Measurements from ENCODE around the gene PALMD.

DNA sequence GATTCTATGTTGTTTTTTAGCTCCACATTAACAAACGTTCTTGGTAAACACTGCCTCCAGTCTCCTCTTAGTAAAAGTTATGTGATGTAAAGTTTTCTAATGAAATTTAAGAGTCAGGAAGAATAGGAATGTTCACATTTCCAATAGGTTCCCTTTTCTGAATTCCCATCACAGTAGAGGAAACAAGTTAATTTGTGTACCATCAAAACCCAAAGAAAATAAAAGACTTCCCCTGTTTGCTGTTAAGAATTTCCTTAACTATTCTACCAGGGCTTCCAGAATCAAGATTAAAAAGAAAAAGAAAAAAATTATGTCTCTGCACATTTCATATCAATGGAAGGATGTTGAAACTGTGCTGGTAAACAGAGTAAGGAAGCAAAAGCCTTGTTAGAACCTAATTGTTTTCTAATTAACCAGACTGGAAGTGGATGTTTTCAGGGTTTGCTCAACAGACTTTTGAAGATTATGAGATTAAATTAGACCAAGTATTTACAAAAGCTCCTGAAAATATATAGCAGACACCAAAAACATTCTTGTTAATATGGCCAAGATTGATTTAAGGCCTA is 43.4 kb upstream of the PALMD start:
- TF ChIP-seq CTCF (IDR thresholded peaks at IDR 0.05) (no peak), POLR2AphosphoS5 (IDR thresholded peaks at IDR 0.05; ENCODE audit: low read depth, low read length) (no peak)

All from Panc1 (cell line).